ENCODE results near the gene CPT1C. TPM values are rescaled to one million over a fixed set of nuclear protein-coding genes. Genes with fewer than 3 reads are reported as not detected.
A peak's percentile ranks its signal among the peaks of the same experiment; 100 is the strongest.

The CPT1C gene
- total and polyA plus RNA-seq, 2 of the 8 experiments (the other 6 are each of a cell fraction or from before 2014, with no cell fraction given) = 79.6 to 91.8 TPM

DNA sequence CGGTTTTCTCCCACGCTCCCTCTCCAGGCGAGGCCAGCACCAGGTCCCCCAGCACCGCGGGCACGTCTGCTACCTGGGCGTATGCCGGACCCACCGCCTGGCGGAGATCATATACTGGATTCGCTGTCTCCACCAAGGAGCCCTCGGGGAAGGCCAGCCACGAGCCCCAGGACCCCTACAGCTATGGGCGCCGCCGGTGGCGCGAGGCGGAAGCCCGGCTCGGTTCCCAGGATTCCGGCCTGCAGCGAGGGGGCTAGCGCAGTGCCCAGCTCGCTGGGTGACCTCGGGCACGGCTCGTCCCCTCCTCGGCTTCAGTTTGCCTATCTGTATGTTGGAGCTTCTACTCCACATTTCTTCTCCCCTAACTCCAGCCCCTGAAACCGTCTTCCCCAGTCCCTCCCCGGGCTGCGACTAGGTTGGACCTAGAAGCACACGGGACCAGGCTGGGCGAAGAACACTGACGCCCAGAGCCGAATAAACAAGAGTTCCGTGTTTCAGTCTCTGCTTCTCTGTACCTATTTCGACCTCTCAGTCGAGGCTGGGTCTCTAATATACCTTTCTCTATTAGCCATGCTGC lies 749 bp upstream of the CPT1C start:
- Histone ChIP-seq H3K4me3 (ENCODE audit: extremely low read depth in 1 of 4, insufficient read depth in 2 of 4, low read depth in 3 of 4, low read length in 4 of 4) (peak overlapping the region; percentile 88 to 94 (median 92)), H2AK5ac (ENCODE audit: low read depth, low read length) (no peak overlapping the region; the same call in 1 of the 2 replicates), H3K23me2 (ENCODE audit: low read depth, low read length) (peaks cover 20% of the 10 kb centered on the region), H3K56ac (replicated peaks; ENCODE audit: insufficient read length, low read depth, low read length) (peak overlapping the region; percentile 63), H3K79me1 (ENCODE audit: low read depth, low read length) (peaks cover 6% of the 10 kb centered on the region; the same call in 1 of the 2 replicates), H3K27ac (ENCODE audit: low read depth, low read length) (peak overlapping the region; percentile 57; the same call in 1 of the 2 replicates), H3K18ac (ENCODE audit: extremely low read depth, low read length) (peak overlapping the region; percentile 68), H3K9me3 (ENCODE audit: insufficient read depth in 2 of 2, low read depth in 1 of 2, low read length in 1 of 2) (no peaks in the 10 kb centered on the region), H3K36me3 (ENCODE audit: control insufficient read depth in 2 of 4, insufficient read depth in 4 of 4, low read length in 3 of 4) (peaks cover 10 to 31% (median 18%) of the 10 kb centered on the region in 4 experiments), H3K4me2 (ENCODE audit: insufficient read depth in 1 of 2, low read depth in 2 of 2, low read length in 2 of 2) (peak overlapping the region; percentile 93 to 99), H2BK20ac (ENCODE audit: low read length) (no peak overlapping the region), H4K8ac (ENCODE audit: extremely low read depth, insufficient read depth, low read length) (no peak overlapping the region), H4K20me1 (replicated peaks in 1 of 2; ENCODE audit: control insufficient read depth in 1 of 2, insufficient read depth in 2 of 2, low read length in 2 of 2) (peaks cover 7 to 25% of the 10 kb centered on the region in 2 experiments), H2BK15ac (ENCODE audit: low read length) (peak overlapping the region; percentile 72; the same call in 1 of the 2 replicates), H3K4ac (replicated peaks; ENCODE audit: insufficient read length, low read depth, low read length) (peak overlapping the region; percentile 94), H3K27me3 (replicated peaks in 1 of 4; ENCODE audit: control insufficient read depth in 3 of 4, extremely low read depth in 1 of 4, insufficient read depth in 3 of 4, low read length in 3 of 4) (no peaks in the 10 kb centered on the region), H3K14ac (ENCODE audit: insufficient read length) (no peak overlapping the region), H2BK12ac (ENCODE audit: low read depth, low read length) (0 out of 2 replicates have a peak overlapping the region, but pooled peaks have one; percentile 60), H2BK5ac (ENCODE audit: low read depth, low read length) (peak overlapping the region; percentile 84), H3K4me1 (replicated peaks in 1 of 4; ENCODE audit: control insufficient read depth in 3 of 4, insufficient read depth in 4 of 4, low read length in 3 of 4) (peaks cover 0 to 25% (median 13%) of the 10 kb centered on the region in 4 experiments; a peak in 6 of 7 replicates), H2AFZ (ENCODE audit: low read length) (no peak overlapping the region), H4K91ac (replicated peaks; ENCODE audit: insufficient read length, low read length) (no peak overlapping the region), H3K9ac (replicated peaks in 1 of 4; ENCODE audit: extremely low read depth in 1 of 4, low read depth in 3 of 4, low read length in 3 of 4) (peak overlapping the region; percentile 52 to 91 (median 84)), H3K79me2 (ENCODE audit: control insufficient read depth in 1 of 2, insufficient read depth in 2 of 2, low read length in 2 of 2) (peaks cover 0 to 12% of the 10 kb centered on the region in 2 experiments; a peak in 1 of 4 replicates), H3K23ac (ENCODE audit: insufficient read length) (no peak overlapping the region), H2BK120ac (replicated peaks; ENCODE audit: low read depth, low read length) (peak overlapping the region; percentile 10), H4K5ac (ENCODE audit: insufficient read length, low read depth, low read length) (no peak overlapping the region)
- WGBS, 2 experiments (ENCODE audit: extremely low coverage in 1 of 2, insufficient coverage in 1 of 2, insufficient read length in 1 of 2, insufficient replicate concordance in 2 of 2, low coverage in 1 of 2, low lambda C conversion rate in 2 of 2, missing lambda C conversion rate in 1 of 2) = 2% methylated on average over 39 of the region's 39 CpGs; no CpG with 5 or more reads in 1 of the 2 experiments
- ChIA-PET POLR2A (ENCODE audit: partially characterized antibody) (interaction anchor here (0.5 to 12.2 kb wide), 38 partner anchors 10 to 194 kb away, joined by 3 to 168 read pairs (median 4); partner anchors contain the start of genes AKT1S1, AP2A1, BCL2L12 and FUZ), CTCF (ENCODE audit: partially characterized antibody) (interaction anchor here (0.6 to 3.4 kb wide), 12 partner anchors 9 to 160 kb away, joined by 3 to 11 read pairs (median 4); partner anchors contain the start of genes IRF3 and PTOV1)
- FAIRE-seq = no peak
- no peak for DNase-seq (ENCODE audit: low read depth in 1 of 2, low spot score in 2 of 2)
- no peak for TF ChIP-seq PHF8 (conservative IDR thresholded peaks at IDR 0.05; ENCODE audit: low read depth, low read length)
- TF ChIP-seq, protein P1, sequence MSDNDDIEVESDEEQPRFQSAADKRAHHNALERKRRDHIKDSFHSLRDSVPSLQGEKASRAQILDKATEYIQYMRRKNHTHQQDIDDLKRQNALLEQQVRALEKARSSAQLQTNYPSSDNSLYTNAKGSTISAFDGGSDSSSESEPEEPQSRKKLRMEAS (IDR thresholded peaks at IDR 0.05) = no peak
- TF ChIP-seq FOSL1 (IDR thresholded peaks at IDR 0.05; ENCODE audit: insufficient read depth, low read depth, low read length) = no peak
- no peak for TF ChIP-seq TEAD4 (IDR thresholded peaks at IDR 0.05; ENCODE audit: low read depth, low read length)
- no peak for TF ChIP-seq POLR2AphosphoS5 (IDR thresholded peaks at IDR 0.05; ENCODE audit: low read depth, low read length)
- TF ChIP-seq, protein P2, sequence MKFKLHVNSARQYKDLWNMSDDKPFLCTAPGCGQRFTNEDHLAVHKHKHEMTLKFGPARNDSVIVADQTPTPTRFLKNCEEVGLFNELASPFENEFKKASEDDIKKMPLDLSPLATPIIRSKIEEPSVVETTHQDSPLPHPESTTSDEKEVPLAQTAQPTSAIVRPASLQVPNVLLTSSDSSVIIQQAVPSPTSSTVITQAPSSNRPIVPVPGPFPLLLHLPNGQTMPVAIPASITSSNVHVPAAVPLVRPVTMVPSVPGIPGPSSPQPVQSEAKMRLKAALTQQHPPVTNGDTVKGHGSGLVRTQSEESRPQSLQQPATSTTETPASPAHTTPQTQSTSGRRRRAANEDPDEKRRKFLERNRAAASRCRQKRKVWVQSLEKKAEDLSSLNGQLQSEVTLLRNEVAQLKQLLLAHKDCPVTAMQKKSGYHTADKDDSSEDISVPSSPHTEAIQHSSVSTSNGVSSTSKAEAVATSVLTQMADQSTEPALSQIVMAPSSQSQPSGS (IDR thresholded peaks at IDR 0.05; ENCODE audit: low read length) = 0 out of 2 replicates have a peak, but pooled peaks have one; percentile 8
- no peak for TF ChIP-seq JUN (IDR thresholded peaks at IDR 0.05; ENCODE audit: low read depth, low read length)
- TF ChIP-seq BACH1 (IDR thresholded peaks at IDR 0.05; ENCODE audit: low read length) = no peak
- no peak for TF ChIP-seq EZH2 (IDR thresholded peaks at IDR 0.05; ENCODE audit: low read depth, low read length, severe bottlenecking)
- TF ChIP-seq JUND (IDR thresholded peaks at IDR 0.05; ENCODE audit: low read length) = no peak

Data from H1 (cell line).